ENCODE results near the gene INF2.
A peak's percentile ranks its signal among the peaks of the same experiment; 100 is the strongest.

Gene INF2

DNA sequence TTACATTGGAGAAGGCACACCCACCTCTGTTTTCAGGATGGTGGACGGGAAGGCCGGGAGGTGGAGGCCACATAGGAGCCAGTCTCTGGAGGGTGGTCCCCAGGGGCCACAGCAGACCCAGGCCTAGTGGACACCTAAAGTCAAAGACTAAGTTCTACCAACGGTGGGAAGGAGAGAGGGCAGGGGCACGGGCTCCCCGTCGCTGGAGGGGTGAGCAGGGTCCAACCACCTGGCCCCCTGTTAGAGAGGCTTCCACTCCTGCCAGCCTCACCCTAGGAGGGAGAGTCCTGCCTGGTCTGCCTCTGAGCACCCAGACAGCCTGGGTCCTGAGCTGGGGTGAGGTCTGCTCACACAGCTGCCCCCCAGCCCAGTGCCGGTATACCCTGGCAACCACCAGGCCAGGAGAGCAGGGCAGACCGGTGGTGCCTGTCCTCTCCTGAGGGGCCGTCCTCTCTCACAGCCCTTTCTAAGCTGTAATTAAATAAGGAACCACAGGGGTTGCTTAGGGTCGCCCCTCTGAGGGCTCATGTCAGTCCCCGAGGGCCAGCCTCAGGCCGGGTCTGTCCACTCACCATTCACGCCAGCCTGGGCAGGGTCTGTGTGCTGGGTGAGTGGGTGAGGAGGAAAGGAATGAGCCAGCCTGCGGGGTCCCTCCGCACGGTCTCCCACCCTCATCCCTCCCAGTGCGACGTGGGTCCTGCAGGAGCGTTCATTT is 2.3 kb downstream of the INF2 start:
- DNase-seq = no peak

DNA sequence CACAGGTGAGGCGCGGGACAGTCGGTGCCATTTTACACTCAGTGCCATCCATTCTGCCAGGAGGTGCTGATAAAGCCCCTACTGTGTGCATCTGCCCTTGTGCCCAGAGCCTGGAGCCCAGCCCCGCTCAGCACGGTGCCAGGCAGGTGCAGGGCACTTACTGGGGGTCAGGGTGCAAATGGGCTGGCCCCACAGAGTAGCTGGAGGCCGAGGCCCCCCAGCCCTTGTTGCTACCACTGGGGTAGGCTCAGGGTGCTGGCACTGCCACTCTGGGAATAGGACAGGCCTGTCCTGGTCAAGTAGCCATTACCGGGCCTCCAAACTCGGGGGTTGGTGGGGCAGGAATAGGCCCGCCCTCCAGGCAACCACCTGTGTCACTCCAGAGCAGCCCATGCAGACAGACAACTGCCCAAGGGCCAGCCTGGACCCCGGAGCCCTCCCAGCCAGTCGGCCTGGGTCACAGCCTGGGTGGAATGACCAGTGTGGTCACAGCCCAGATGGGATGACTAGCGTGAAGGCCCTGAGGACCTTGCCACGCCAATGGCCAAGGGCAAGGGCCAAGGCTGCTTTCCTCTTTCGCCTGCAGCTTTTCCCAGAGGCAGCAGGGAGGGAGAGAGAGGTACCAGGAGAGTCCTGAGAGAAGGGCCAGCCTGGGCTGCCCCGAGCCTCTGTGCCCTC is 3.0 kb downstream of the INF2 start:
- no peak for DNase-seq

DNA sequence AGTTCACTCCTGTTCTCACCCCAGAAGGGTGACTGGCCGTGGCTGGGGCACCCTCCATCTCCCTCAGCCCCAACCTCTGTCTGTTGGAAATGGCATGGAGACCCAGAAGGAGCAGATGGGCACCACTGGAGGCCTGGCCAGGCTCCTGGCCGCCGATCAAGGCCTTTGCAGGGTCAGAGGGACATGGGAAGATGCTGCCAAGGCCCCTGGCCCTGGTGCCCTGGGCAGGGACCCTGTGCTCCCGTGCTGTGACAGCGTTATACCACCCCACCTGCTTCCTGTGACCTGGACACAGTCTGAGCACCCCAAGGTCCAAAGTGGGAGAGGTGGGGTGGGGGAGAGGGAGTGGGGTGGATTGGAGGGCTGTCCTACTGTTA is 3.5 kb downstream of the INF2 start:
- DNase-seq = no peak

DNA sequence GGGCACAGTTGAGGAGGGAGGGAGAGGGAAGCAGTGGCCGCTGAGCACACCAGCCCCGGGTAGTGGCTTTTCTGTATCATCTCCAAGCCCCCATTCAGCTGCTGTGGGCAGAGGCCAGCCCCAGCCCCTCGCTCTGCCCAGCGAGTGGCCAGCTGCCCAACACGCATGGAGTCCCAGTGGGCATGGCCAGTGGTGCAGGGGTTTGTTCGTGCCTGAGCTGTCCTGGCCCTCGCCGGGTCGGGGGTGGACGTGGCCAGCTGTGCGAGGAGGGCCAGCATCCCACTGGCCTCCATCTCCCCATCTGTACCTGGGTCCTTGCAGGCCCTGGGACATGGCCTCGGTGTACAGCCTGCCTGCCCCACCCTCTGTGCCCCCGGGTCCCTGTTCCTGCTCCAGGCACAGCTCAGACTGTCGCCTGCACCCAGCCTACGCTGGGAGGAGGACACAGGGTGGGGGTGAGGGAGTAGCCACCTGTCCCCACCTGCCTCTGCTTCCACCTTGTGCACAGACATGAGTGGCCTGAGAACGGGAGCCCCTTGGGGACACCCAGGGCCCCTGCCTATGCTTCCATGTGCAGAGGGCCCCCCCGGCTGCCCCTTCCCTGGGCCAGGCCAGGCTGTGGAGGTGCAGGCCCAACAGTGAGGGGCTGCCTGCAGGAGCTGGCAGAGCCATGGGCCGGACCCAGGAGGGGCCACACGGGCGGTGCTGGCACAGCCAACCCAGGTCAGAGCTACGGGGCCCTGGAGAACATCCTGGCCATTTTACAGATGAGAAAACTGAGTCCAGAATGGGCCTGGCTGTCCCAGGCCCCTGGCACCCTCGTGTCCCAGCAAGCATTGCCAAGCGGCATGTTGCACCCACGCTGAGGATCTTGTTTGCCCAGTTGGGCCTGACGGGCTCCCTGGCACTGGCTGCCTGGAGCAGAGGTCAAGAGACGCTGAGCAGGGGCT is 4.3 kb downstream of the INF2 start:
- DNase-seq = no peak

DNA sequence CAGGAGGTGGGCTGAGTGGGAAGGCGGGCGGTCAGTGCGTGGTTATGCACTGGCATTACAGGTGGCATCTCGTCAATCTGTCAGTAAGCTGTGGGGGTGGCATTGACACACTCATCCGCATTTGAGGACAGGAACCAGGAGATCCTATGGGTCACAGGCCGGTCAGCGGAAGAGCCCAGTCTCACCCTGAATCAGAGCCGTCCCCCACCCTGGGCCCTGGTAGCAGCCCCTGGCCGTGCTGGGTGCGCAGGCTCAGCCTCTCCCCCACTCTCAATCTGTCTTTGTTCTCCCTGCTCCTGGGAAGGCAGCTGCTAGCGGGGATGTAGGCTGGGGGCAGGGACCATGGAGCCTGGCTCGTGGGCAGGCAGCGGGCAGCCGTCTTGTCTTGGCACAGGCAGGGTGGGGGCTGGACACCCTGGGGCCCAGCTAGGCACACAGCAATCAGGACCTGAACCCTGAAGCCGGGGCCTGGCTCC is 5.1 kb downstream of the INF2 start:
- no peak for DNase-seq

DNA sequence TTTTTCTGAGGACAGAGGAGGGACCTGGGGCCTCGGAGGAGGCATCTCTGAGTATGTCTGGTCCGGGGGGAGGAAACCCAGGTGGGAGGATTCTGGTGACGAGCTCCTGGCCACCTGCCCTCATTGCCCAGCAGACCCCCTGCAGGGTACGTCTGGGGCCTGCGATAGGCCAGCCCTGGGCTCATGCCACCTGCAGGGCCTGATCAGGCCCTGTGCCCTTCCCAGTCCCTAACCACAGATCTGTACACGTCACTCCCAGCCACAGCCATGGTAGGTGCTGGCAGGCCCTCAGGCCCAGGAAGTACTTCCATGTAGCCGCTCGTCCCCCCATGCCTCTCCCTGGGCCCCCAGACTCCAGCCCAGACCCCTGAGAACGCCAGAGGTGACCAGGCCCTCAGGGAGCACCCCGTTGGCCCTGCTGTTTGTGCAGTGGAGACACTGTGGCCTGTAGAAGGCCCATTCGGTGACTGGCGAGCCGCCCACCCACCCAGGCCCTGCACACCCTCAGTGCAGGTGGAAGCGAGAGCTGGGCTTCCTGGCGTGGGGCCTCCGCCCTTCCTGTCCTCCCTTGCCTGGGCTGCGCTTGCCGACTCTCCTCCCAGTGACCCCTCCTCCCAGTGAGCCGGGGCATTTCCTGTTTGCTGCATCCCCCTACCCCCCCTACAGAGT is 5.7 kb downstream of the INF2 start:
- DNase-seq = peak; percentile 54

DNA sequence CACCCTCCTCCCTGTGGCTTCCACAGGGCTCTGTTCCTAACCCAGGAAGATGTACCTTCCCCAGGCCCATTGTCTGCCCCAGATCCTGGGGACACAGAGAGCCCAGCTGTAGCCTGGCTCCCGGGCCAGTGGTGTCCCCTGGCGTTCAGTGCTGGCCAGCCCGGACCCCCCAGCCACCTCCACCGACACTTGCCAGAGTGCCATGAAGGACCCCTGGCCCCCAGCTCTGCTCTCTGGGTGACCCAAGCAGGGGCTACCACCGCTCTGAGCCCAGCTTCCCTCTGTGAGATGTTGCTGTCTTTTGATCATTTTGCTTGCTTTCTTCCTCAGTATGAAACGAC is 6.2 kb downstream of the INF2 start:
- DNase-seq = no peak

DNA sequence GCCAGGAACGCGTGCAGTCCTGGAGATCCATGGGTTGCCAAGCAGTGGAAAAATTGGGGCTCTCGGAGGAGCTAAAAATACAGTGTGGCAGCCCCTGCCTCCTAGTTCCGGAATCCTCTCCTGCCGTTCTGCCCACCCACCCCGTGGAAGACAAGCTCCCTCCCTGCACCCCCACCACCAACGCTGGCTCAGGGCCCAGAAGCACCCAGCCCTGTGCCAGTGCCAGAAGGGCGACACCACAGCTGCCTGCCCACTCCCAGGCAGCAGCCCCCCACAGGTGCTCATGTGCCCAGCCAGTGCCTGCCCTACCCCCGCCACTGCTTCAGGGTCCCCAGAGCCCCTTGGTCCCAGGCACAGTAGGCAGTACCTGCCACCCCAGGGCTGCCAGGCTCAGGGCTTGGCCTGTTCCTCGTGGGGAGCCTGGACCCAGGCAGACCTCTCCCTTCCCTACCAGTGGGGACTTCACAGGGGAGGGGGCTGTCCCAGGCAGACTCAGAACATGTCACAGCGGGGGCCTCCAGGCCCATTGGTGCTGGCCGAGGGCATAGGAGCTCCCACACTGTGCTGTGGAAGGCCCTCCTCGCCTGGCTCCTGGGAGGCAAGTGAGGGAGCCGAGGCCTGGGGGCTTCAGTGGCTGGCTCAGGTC is 7.4 kb downstream of the INF2 start:
- no peak for DNase-seq

DNA sequence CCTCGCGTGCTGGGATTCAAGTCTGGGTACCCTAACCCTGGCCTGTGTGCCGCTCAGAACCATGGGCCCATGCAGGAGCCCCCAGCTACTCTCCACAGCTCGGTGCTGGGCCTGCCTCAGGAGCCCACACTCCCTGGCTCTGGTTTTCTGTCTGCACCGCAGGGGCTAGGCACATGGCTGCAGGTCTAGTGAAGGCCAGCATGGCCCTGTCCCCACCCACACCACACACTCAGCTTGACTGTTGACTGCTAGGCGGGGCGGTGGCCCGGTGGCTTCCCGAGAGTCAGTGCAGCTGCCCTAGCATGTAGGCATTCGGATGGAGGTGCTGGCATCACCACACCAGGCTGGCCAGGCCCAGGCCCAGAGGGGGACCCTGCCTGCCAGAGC is 7.9 kb downstream of the INF2 start:
- DNase-seq = no peak

DNA sequence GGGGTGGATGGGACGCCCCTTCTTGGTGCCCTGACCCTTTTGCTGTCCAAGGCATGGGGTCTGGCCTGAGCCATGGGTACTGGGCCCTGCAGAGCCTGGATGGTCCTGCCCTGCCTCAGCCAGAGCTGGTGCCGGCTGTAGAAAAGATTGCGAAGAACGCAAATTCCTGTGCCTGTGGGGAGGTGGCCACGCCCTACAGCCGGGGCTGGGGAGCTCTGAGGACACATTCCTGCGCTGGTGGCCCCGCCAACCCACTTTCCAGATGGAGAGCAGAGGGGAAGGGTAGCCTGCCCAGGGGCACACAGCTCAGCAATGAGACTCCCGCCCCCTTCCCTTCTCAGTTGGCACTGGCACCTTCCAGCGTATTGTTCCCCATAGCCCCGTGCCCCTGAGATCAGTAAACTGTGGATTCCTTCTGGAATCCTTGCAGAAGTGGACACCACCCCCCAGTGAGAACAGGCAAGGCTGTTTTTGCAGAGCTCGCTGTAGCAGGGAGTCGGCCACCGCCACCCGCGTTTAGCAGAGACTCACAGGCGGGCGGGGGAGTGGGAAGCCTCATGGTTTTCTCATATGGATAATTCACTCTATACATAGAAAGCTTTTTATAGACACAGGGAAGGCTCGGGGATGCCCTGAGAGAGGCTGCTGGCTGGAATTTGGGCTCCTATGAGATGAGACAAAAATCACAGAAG is 8.6 kb downstream of the INF2 start:
- no peak for DNase-seq

DNA sequence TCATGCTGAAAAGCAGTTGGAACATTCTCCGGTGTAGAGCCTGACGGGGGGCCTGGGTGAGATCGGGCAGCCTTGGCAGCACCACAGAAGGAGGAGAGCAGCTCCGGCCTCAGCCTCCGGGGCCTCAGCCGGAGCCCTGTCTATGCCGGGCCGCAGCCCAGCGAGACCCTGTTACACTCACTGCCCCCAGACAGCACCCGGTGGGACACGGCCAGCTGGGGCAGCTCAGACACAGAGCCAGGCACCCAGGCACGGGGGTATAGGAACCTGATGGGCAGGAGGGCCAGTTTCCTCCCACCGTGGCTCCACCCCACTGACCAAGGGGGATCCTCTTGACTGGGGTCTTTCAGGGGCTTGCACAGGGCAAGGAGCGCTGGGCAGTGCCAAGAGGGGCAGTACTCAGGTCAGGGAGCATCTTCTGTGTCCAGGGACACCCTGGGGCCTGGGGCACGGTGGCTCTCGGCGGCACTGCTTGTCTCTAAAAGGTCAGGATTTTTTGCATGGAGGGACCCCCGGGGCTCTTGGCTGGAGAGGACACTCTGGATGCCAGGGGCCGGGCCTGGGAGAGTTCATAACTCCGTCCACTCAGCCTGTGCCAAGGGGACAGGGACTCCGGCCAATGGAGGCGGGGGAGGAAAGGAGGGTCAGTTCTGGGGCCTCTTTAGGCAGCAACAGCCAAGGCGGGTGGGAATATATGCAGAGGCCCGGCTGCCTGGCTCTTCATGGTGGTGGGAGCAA is 9.4 kb downstream of the INF2 start:
- no peak for DNase-seq

DNA sequence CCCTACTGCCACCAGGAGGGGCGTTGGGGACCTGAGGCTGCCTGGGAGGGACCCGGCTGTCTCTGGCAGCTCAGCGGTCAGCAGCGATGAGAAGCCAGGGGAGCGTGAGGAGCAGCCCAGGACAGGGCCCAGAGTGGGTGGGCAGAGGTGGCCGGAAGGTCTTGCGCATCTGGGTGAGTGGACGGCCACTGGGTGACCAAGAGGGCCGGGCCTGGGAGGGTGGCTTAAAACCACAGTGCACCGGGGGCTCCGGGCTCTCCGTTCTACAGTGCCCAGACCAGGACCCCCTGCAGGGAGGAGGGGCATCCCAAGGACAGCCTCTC is 10.0 kb downstream of the INF2 start:
- no peak for DNase-seq

DNA sequence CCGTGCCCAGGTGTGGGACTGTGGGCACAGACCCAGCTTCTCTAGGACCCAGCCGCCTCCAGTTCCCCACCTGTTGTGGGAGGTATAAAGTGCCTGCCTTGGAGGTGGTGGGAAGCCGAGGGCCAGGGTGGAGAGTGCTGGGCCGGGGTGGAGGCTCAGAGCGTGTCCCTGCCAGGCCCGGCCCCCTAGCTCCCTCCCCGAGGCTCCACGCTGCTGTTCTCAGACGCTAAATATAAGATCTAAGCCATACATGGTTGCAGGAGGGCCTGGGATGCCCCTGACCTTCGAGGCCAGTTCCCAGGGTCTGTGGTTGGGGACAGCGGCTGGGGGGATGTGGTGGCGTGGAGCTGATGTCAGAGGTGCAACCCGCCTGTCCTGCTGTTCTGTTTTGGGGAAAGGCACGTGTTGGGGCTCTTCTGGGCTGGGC is 10.8 kb downstream of the INF2 start:
- DNase-seq = no peak

DNA sequence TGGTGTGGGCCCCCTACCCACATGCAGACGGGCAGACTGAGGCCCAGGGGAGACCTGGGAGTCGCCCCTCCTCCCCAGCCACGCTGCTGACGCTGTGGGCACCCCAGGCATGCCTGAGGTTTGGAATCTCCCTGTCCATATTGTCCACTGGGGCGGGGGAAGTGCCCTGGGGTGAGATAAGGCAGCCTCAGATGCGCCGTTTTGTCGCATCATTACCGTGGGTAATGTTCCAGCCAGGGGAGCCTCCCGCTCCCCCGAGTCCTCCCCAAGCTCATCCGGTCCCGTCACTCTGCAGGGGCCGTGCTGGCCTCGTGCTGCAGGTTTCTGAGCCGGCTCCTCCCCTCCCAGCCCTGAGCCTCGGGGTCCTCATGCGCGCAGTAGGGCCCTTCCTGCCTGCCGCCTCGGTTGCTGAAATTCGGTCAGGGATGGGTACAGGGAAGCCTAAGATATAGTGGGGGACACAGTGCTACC is 11.4 kb downstream of the INF2 start:
- no peak for DNase-seq

DNA sequence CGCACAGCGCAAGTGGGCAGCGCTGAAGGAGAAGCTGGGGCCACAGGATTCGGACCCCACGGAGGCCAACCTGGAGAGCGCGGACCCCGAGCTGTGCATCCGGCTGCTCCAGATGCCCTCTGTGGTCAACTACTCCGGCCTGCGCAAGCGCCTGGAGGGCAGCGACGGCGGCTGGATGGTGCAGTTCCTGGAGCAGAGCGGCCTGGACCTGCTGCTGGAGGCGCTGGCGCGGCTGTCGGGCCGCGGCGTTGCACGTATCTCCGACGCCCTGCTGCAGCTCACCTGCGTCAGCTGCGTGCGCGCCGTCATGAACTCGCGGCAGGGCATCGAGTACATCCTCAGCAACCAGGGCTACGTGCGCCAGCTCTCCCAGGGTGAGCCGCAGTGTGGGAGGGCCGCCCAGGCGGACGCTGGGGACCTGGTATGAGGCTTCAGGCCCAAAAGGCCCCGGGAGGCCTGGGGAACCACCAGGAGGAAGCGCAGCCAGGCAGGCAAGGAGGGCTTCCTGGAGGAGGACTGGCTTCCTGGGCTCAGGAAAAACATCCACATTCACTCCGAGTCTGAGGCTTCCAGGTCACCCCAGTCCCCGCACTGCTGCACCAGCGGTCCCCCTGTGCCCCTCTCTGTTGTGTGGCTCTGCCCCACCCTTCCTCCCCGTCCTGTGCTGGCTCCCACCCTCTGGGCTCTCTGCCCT is 12.1 kb downstream of the INF2 start:
- DNase-seq = no peak

DNA sequence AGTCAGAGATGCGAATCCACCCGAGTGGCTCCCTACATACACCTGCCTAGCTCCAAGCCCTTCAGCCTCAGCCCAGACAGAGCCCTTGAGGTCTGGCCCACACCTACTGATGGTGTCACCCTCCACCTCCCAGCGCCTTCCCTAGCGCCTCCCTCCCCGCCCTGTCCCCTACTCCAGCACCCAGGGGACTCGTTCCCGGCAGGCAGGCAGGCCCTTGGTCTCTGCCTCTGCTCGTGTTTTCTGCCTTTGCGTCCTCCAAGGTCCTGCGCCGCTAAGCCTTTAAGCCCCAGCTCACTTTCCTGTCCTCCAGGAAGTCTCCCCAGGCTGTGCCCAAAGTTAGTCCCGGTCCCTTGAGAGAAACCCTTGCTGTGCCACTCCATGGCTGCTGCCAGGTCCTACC is 12.7 kb downstream of the INF2 start:
- no peak for DNase-seq

DNA sequence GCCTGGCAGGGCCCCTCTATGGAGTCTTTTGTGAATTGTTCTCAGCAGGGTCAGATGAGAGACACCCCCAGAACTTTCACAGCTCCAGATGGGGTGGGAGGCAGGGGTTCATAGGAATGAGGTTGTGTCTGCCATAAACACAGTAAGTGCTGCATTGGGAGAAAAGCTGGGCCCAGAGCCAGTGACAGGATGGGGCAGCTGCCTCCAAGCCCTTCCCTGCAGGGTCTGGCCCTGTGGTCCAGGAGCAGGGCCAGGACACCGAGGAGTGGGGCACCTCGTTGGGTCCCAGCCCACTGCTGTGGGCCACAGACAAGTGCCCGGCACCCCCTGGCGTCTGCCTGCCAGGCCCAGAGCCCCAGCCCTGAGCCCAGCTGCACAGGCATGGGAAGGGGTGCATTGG is 13.3 kb downstream of the INF2 start:
- no peak for DNase-seq

DNA sequence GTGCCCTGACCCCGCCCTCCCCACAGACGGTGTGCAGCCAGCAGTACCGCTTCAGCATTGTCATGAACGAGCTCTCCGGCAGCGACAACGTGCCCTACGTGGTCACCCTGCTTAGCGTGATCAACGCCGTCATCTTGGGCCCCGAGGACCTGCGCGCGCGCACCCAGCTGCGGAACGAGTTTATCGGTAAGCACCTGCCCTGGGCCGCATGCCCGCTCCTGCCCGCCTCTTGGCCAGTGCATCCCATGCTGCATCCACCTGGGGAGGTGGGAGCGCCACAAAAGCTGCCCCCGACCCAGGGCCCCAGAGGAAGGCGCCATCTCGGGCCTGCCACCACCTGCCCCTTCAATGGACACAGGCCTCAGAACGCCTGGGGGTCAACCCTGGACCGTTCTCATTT is 13.9 kb downstream of the INF2 start:
- no peak for DNase-seq

DNA sequence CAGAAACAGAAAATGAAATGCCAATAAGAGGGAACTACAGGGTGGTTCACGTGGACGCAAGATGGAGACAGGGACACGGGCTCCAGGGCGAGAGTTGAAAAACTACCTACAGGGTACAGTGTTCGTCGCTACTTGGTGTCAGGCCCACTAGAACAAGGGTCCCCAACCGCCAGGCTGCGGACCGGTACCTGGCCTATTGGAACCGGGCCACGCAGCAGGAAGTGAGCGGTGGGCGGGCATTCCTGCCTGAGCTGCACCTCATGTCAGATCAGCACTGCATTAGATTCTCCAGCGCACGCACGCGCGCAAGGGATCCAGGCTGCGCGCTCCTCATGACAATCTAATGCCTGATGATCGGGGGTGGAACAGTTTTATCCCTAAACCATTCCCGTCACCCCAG is 14.8 kb downstream of the INF2 start:
- no peak for DNase-seq

DNA sequence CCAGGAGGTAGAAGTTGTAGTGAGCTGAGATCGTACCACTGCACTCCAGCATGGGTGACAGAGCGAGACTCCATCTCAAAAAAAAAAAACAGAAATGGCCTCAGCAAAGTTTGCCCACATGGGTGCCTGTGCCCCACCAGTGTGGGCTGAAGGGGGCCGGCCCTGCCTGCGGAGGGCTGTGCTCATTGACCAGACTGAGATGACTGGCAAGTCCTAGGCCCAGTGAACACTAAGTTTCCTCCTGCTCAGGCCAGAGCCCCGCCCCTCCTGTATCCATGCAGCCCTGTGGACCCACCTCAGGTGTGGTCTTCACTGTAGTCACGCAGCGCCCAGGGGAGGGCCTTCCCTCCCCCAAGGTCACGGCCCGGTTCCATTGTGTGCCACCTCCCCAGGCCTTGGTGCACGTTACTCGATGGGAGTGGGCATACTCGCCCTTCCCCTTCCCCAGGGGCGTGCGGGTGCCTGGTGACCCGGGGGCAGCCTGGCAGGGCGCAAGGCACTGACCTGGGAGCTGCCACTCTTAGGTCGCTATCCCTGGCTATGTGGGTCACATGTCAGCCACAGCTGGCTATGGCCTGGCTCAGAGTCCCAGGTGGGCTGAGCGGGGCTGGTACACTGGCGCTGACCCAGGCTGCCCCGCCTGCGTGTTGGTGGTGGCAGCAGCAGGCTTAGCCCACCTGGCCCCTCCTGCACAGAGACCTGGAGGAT is 16.1 kb downstream of the INF2 start:
- DNase-seq = no peak
